Measurements from ENCODE around the gene PRDX6. TPM values are rescaled to one million over a fixed set of nuclear protein-coding genes. Genes with fewer than 3 reads are reported as not detected.
"Not testable (repeated sequence)": the region's sequence is repeated elsewhere in the genome, so short reads cannot be mapped to it uniquely, and the experiment has no call there.

PRDX6 gene
- total RNA-seq, 1 experiment from 2014 or later = 376 TPM

GRCh38 chr1:173474097-173474779 lies 2.9 kb upstream of the PRDX6 start:
- Histone ChIP-seq H3K9me3 (ENCODE audit: insufficient read depth, low read depth) (peaks cover 9% of the 10 kb centered on the region; the same call in 1 of the 2 replicates), H3K4me2 (peak overlapping the region; percentile 48; the same call in 1 of the 2 replicates), H3K79me2 (ENCODE audit: low read depth) (peaks cover 38% of the 10 kb centered on the region), H3K36me3 (ENCODE audit: low read depth) (peaks cover under 1% of the 10 kb centered on the region; the same call in 1 of the 2 replicates), H3K27ac (peak overlapping the region; percentile 27; the same call in 1 of the 2 replicates), H3K4me1 (replicated peaks; ENCODE audit: insufficient read depth) (peaks cover 38% of the 10 kb centered on the region), H3K9me2 (ENCODE audit: insufficient read depth) (no peaks in the 10 kb centered on the region), H3K4me3 (no peak overlapping the region), H3K27me3 (ENCODE audit: insufficient read depth, low read depth) (no peaks in the 10 kb centered on the region), H4K20me1 (ENCODE audit: insufficient read depth) (no peaks in the 10 kb centered on the region; the same call in 1 of the 2 replicates), H3F3A (ENCODE audit: insufficient read depth, low read depth) (peaks cover 38% of the 10 kb centered on the region), H2AFZ (no peak overlapping the region)
- ChIA-PET POLR2A (ENCODE audit: unreplicated experiment) (no interaction called here), CTCF (no interaction called here)
- no peak for DNase-seq
- intact Hi-C loops (cut with micrococcal nuclease; ENCODE audit: unreplicated experiment) = no loop called here
- no TSS peak for BruUV-seq (replicated peaks)
- TF ChIP-seq CTCF (conservative IDR thresholded peaks at IDR 0.05) = no peak
- TF ChIP-seq EZH2 (IDR thresholded peaks at IDR 0.05; ENCODE audit: low read depth) = no peak

GRCh38 chr1:173474780-173475421 lies 2.2 kb upstream of the PRDX6 start:
- BruUV-seq (replicated peaks); H3K27me3 ChIP-seq (ENCODE audit: insufficient read depth, low read depth); H3K9me2 ChIP-seq (ENCODE audit: insufficient read depth); POLR2A ChIA-PET (ENCODE audit: unreplicated experiment); H4K20me1 ChIP-seq (ENCODE audit: insufficient read depth); H3K9me3 ChIP-seq (ENCODE audit: insufficient read depth, low read depth); H2AFZ ChIP-seq; DNase-seq; H3K36me3 ChIP-seq (ENCODE audit: low read depth): not testable (repeated sequence)
- CTCF ChIA-PET = interaction anchor here (0.5 kb wide), 1 partner anchor 359 kb away, joined by 12 read pairs; no protein-coding TSS in a partner anchor
- peaks cover 45% of the 10 kb centered on the region for H3K4me1 ChIP-seq (replicated peaks; ENCODE audit: insufficient read depth)
- H3K79me2 ChIP-seq (ENCODE audit: low read depth) = peaks cover 44% of the 10 kb centered on the region
- intact Hi-C loops (cut with micrococcal nuclease; ENCODE audit: unreplicated experiment) = loop anchor here (5.0 kb wide), 1 partner anchor 682 kb away; the partner anchor contains the start of gene RABGAP1L
- peaks cover 38% of the 10 kb centered on the region for H3F3A ChIP-seq (ENCODE audit: insufficient read depth, low read depth)
- peak overlapping the region; percentile 81 for H3K4me2 ChIP-seq
- peak overlapping the region; percentile 99; the same call in 1 of the 2 replicates for H3K4me3 ChIP-seq
- 0 out of 2 replicates have a peak overlapping the region, but pooled peaks have one; percentile 74 for H3K27ac ChIP-seq

GRCh38 chr1:173475564-173476196 lies 1.5 kb upstream of the PRDX6 start:
- peak in 1 of 2 experiments; percentile 57 for DNase-seq
- peak overlapping the region; percentile 81 for H3K4me2 ChIP-seq
- H3K27ac ChIP-seq = peak overlapping the region; percentile 74
- peaks cover 50% of the 10 kb centered on the region for H3K4me1 ChIP-seq (replicated peaks; ENCODE audit: insufficient read depth)
- peaks cover 9% of the 10 kb centered on the region for H4K20me1 ChIP-seq (ENCODE audit: insufficient read depth)
- no peaks in the 10 kb centered on the region for H3K9me2 ChIP-seq (ENCODE audit: insufficient read depth)
- TF ChIP-seq CTCF (conservative IDR thresholded peaks at IDR 0.05) = no peak
- TF ChIP-seq EZH2 (IDR thresholded peaks at IDR 0.05; ENCODE audit: low read depth) = no peak
- peaks cover 52% of the 10 kb centered on the region for H3K79me2 ChIP-seq (ENCODE audit: low read depth)
- no peaks in the 10 kb centered on the region for H3K27me3 ChIP-seq (ENCODE audit: insufficient read depth, low read depth)
- intact Hi-C loops (cut with micrococcal nuclease; ENCODE audit: unreplicated experiment) = loop anchor here (2.0 to 5.0 kb wide), 3 partner anchors 393 to 729 kb away; partner anchors contain the start of genes RABGAP1L and ZBTB37
- peak overlapping the region; percentile 99 for H3K4me3 ChIP-seq
- BruUV-seq (replicated peaks) = no TSS peak
- peaks cover 4% of the 10 kb centered on the region; the same call in 1 of the 2 replicates for H3K9me3 ChIP-seq (ENCODE audit: insufficient read depth, low read depth)
- H2AFZ ChIP-seq = peak overlapping the region; percentile 97; the same call in 1 of the 2 replicates
- H3F3A ChIP-seq (ENCODE audit: insufficient read depth, low read depth) = peaks cover 39% of the 10 kb centered on the region
- ChIA-PET CTCF (interaction anchor here (0.5 kb wide), 1 partner anchor 359 kb away, joined by 12 read pairs; no protein-coding TSS in a partner anchor), POLR2A (ENCODE audit: unreplicated experiment) (interaction anchor here (0.6 kb wide), 2 partner anchors 31 to 393 kb away, joined by 3 to 6 read pairs; partner anchors contain the start of gene ZBTB37)
- H3K36me3 ChIP-seq (ENCODE audit: low read depth) = peaks cover 15% of the 10 kb centered on the region

All from PC-9 (cell line).